GM12878 (cell line): ENCODE results near the gene SULT2B1. TPM values are rescaled to one million over a fixed set of nuclear protein-coding genes. Genes with fewer than 3 reads are reported as not detected.

ENCODE experiments used
- BMI1 ChIP-seq: fragments of 450-650 bp; IDR thresholded peaks from 2 replicates; pipeline ENCODE4 v1.6.1; 2016; ENCODE audit warnings: mild to moderate bottlenecking, moderate library complexity, borderline replicate concordance
- EED ChIP-seq: sonication (generic); IDR thresholded peaks from 2 replicates; pipeline ENCODE4 v1.6.1; 2016; ENCODE audit warnings: antibody characterized with exemption, low read depth
- EGR1 ChIP-seq, 2 experiments: IDR thresholded peaks; 1 replicate in 1 of 2; 2 replicates in 1 of 2; pipeline ENCODE4 v1.6.1; 2011 to 2012; ENCODE audit warnings: low read depth in 2 of 2, low read length in 2 of 2, borderline replicate concordance in 1 of 2, mild to moderate bottlenecking in 1 of 2, moderate library complexity in 1 of 2
- RELA ChIP-seq: fragments of 450-650 bp; IDR thresholded peaks from 2 replicates; pipeline ENCODE4 v1.8.0; 2014; ENCODE audit warnings: borderline replicate concordance; ENCODE audit not compliant: partially characterized antibody
- SIX5 ChIP-seq: IDR thresholded peaks from 2 replicates; pipeline ENCODE4 v1.6.1; 2011; ENCODE audit warnings: mild to moderate bottlenecking, low read depth, low read length, moderate library complexity; ENCODE audit not compliant: severe bottlenecking
- SREBF1 ChIP-seq: IDR thresholded peaks from 2 replicates; pipeline ENCODE4 v1.6.1; 2012; ENCODE audit warnings: mild to moderate bottlenecking, low read length
- ZBTB11 ChIP-seq: fragments of 450-650 bp; formaldehyde crosslinking; IDR thresholded peaks from 2 replicates; pipeline ENCODE4 v1.5.0; 2022; ENCODE audit warnings: mild to moderate bottlenecking, missing genetic modification characterization
- ZNF217 ChIP-seq: fragments of 450-650 bp; IDR thresholded peaks from 2 replicates; pipeline ENCODE4 v1.6.1; 2017; ENCODE audit warnings: antibody characterized with exemption, mild to moderate bottlenecking
- polyA plus RNA-seq, 11 experiments: library from polyadenylated mRNA; depleted of rRNA in 4 of 11; unstranded in 6 of 11; stranded (reverse) in 5 of 11; fragments of >200 nt; fragmentation: Nextera tagmentation in 4 of 11; fragmentation: Illumina TruSeq in 1 of 11; extraction: Ambion mirVana in 4 of 11; extraction: Trizol in 1 of 11; gene quantifications; 1 replicate in 1 of 11; 2 replicates in 10 of 11; pipeline versions ENCODE4 v1.2.1 to v1.2.3, GENCODE V29; 2011 to 2016; ENCODE audit warnings: inconsistent platforms in 2 of 11, missing spikeins in 2 of 11, low read depth in 1 of 11
- total RNA-seq, 4 experiments: library from RNA; depleted of rRNA in 3 of 4; stranded (reverse); fragments of >200 nt in 3 of 4; fragmentation: Illumina TruSeq in 1 of 4; extraction: Trizol in 1 of 4; gene quantifications; 2 replicates each; pipeline versions ENCODE4 v1.2.1 to v1.2.3, GENCODE V29; 2013 to 2021
- TF ChIP-seq, protein P1 (sequence below): IDR thresholded peaks from 2 replicates; pipeline ENCODE4 v1.6.1; 2011; ENCODE audit warnings: low read depth, mild to moderate bottlenecking, low read length, moderate library complexity, borderline replicate concordance; ENCODE audit errors: extremely low read depth

The SULT2B1 gene
- total and polyA plus RNA-seq, 10 of the 15 experiments (the other 5 are each of a cell fraction or from before 2014, with no cell fraction given), result 0.11 to 0.14 TPM; not detected in 8

DNA sequence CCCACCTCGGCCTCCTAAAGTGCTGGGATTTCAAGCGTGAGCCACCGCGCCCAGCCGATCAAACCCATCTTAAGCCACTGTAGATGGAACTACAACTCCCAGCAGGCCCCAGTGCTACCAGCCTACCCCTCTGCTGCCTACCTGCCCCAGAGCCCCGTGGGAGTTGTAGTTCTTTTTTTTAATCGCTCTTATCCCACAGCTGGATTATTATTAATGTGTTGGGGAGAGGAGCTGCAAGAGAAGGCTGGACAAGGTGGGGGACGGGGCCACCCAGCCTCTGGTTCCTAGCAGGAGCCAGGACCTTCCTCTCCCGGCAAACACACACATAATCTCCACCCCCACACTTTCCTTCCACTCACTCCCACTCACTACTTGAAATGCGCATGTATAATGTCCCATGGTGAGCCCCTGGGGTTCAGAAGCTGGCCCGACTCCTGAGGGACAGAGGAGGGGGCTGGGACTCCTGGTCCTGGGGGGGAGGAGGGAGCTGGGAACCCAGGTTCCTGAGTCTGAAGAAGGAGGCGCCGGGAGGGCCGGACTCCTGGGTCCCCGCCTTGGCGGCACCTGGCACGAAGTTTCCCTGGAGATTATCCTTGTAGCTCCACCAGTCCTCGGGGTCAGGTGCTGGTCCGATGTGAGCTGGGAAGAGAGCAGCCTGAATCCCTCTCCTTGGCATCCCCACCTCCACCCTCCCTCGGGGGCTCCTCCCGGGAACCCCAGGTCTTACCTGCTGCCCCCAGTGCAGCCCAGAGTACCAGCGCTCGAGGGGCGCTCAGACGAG is 93.1 kb downstream of the SULT2B1 start (continued):
- no peak for TF ChIP-seq ZBTB11
- peak; percentile 84 for TF ChIP-seq SREBF1
- TF ChIP-seq EED, result no peak; the same call in 1 of the 2 replicates
- TF ChIP-seq ZNF217, result no peak
- TF ChIP-seq BMI1, result no peak
- TF ChIP-seq, protein P1, sequence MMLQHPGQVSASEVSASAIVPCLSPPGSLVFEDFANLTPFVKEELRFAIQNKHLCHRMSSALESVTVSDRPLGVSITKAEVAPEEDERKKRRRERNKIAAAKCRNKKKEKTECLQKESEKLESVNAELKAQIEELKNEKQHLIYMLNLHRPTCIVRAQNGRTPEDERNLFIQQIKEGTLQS, result peak; percentile 79; the same call in 1 of the 2 replicates
- peak; percentile 54 for TF ChIP-seq RELA
- peak; percentile 99 for TF ChIP-seq SIX5
- peak in 1 of 2 experiments; percentile 74; a peak in 2 of 3 replicates for TF ChIP-seq EGR1 (IDR thresholded peaks at IDR 0.05; ENCODE audit: borderline replicate concordance in 1 of 2, low read depth in 2 of 2, low read length in 2 of 2)
